ENCODE measurements around the gene OPCML.

The OPCML gene

GRCh38 chr11:132671851-132672370 lies 860.4 kb downstream of the OPCML start:
- Histone ChIP-seq H3K27me3 (ENCODE audit: insufficient read depth, low read depth, severe bottlenecking) (no peaks in the 10 kb centered on the region), H3K27ac (no peak overlapping the region), H3K9me3 (ENCODE audit: severe bottlenecking) (no peaks in the 10 kb centered on the region), H3K4me3 (ENCODE audit: low read depth, low read length) (no peak overlapping the region), H3K36me3 (no peaks in the 10 kb centered on the region)
- TF ChIP-seq, protein P1, sequence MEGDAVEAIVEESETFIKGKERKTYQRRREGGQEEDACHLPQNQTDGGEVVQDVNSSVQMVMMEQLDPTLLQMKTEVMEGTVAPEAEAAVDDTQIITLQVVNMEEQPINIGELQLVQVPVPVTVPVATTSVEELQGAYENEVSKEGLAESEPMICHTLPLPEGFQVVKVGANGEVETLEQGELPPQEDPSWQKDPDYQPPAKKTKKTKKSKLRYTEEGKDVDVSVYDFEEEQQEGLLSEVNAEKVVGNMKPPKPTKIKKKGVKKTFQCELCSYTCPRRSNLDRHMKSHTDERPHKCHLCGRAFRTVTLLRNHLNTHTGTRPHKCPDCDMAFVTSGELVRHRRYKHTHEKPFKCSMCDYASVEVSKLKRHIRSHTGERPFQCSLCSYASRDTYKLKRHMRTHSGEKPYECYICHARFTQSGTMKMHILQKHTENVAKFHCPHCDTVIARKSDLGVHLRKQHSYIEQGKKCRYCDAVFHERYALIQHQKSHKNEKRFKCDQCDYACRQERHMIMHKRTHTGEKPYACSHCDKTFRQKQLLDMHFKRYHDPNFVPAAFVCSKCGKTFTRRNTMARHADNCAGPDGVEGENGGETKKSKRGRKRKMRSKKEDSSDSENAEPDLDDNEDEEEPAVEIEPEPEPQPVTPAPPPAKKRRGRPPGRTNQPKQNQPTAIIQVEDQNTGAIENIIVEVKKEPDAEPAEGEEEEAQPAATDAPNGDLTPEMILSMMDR (IDR thresholded peaks at IDR 0.05; ENCODE audit: low read depth, low read length), result no peak
- no peak for DNase-seq

DNA sequence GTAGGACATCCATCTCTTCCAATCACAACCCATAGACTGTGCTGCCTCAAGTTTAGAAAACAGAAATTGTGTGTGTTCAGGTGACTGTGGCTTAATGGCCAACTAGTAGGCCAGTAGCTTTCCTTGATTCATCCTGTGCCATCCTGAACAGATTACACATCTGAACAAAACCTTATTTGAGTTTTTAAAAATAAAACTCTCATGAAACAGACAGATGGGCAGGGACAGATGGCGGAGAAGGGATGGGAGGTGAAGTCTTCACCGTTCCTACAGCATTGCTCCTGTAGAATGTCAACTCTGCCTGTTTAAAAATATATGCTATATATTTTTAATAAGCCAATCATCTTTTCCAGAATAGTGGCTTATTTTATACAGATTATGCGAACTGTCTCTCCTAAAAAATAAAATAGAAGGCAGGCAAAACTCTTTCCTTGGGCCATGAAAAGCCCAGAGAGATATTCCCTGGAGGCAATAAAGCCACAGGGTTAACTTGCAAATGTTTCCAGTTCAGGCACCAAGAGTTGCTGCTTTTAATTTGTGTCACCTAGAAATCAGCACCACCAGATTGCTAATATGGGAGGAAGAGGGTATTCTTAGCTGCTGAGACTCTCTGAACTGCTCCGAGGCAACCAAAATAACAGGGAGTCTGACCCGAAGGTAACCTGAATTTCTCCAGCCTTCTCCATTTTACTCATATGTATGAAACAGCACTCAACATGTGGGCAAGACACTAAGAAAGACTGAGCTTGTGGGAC lies 861.2 kb downstream of the OPCML start:
- Histone ChIP-seq H3K4me3 (ENCODE audit: low read depth, low read length) (no peak overlapping the region), H3K9me3 (ENCODE audit: severe bottlenecking) (no peaks in the 10 kb centered on the region), H3K27me3 (ENCODE audit: insufficient read depth, low read depth, severe bottlenecking) (no peaks in the 10 kb centered on the region), H3K36me3 (no peaks in the 10 kb centered on the region), H3K27ac (no peak overlapping the region)
- TF ChIP-seq, protein P1 (IDR thresholded peaks at IDR 0.05; ENCODE audit: low read depth, low read length), result no peak
- DNase-seq, result no peak

DNA sequence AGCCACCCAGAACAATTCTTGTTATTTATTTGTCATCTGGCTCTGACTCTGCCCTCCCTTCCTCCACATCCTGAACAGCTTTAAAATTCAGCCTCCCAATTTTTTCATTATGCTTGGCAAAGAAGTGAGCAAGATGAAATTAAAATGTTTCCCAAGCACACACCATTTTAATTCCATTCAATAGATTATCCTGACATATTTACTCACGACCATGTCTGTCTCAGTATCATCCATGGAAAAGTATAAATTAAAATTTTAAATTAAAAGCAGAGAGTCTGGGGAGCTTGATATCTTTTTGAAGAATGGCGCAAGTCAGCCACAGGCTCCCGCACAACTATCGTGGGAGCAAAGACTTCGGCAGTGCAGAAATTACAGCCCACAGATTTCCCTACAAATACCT lies 862.4 kb downstream of the OPCML start:
- Histone ChIP-seq H3K4me3 (ENCODE audit: low read depth, low read length) (no peak overlapping the region), H3K9me3 (ENCODE audit: severe bottlenecking) (no peaks in the 10 kb centered on the region), H3K27ac (no peak overlapping the region), H3K27me3 (ENCODE audit: insufficient read depth, low read depth, severe bottlenecking) (no peaks in the 10 kb centered on the region), H3K36me3 (no peaks in the 10 kb centered on the region)
- TF ChIP-seq, protein P1 (IDR thresholded peaks at IDR 0.05; ENCODE audit: low read depth, low read length), result no peak
- DNase-seq, result no peak

GRCh38 chr11:132665205-132665604 lies 867.1 kb downstream of the OPCML start:
- H3K27ac ChIP-seq, result no peak overlapping the region
- TF ChIP-seq, protein P1 (IDR thresholded peaks at IDR 0.05; ENCODE audit: low read depth, low read length), result no peak
- no peaks in the 10 kb centered on the region for H3K27me3 ChIP-seq (ENCODE audit: insufficient read depth, low read depth, severe bottlenecking)
- H3K9me3 ChIP-seq (ENCODE audit: severe bottlenecking), result no peaks in the 10 kb centered on the region
- H3K4me3 ChIP-seq (ENCODE audit: low read depth, low read length), result no peak overlapping the region
- H3K36me3 ChIP-seq, result no peaks in the 10 kb centered on the region
- DNase-seq, result no peak

DNA sequence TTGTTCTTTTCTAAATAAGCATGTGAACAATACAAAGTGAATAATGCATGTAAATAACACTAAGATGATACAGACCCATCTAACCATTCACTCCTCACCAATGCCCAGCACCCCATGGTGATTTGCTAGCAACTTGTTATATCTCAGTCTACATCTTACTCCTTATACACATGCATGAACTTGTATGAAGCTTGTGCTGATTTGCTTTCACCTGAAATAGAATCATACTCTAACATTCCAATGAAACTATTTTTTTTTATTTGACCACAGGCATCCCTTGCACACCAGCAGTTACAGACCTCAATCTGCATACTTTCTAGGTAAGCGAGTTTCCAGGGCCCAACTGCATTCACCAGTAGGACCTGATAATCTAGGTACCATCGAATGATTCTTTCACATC lies 873.6 kb downstream of the OPCML start:
- H3K36me3 ChIP-seq, result no peaks in the 10 kb centered on the region
- H3K9me3 ChIP-seq (ENCODE audit: severe bottlenecking), result no peaks in the 10 kb centered on the region
- no peak overlapping the region for H3K27ac ChIP-seq
- no peaks in the 10 kb centered on the region for H3K27me3 ChIP-seq (ENCODE audit: insufficient read depth, low read depth, severe bottlenecking)
- H3K4me3 ChIP-seq (ENCODE audit: low read depth, low read length), result no peak overlapping the region
- TF ChIP-seq, protein P1 (IDR thresholded peaks at IDR 0.05; ENCODE audit: low read depth, low read length), result no peak
- no peak for DNase-seq

DNA sequence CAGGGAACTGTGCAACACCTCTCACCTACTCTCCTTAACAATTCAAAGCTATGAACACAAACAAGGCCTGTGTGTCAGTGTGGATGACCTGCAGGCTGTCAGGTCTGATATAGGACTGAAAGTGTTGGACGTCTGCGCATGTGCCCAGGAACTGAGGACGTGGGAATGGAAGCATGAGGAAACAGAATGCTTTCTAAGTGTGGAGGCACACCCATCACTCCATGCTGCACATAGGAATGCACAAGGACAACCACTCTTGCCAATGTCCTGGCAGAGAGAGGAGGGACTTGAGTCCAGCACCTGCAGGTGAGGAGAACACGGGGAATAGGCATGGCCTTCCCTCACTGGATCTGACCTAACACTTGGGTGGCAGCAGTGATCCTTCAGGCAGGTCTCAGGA lies 874.3 kb downstream of the OPCML start:
- no peak for DNase-seq
- TF ChIP-seq, protein P1 (IDR thresholded peaks at IDR 0.05; ENCODE audit: low read depth, low read length), result no peak

More for the DNA sequence above, 874.3 kb downstream of the OPCML start:
- Histone ChIP-seq H3K27ac (no peak overlapping the region), H3K27me3 (ENCODE audit: insufficient read depth, low read depth, severe bottlenecking) (no peaks in the 10 kb centered on the region), H3K4me3 (ENCODE audit: low read depth, low read length) (no peak overlapping the region), H3K9me3 (ENCODE audit: severe bottlenecking) (no peaks in the 10 kb centered on the region), H3K36me3 (no peaks in the 10 kb centered on the region)

Measured in WERI-Rb-1 (cell line).